Memory B cell (primary cell): ENCODE results near the gene ITPKA.

Experiments
- ATAC-seq: fragments of 150-1000 bp; cut with Tn5 transposase; 2 replicates; pipeline ENCODE4 v1.10.0; 2021; ENCODE audit warnings: low read depth, mild to moderate bottlenecking, moderate library complexity
- DNase-seq, 2 donors: peaks; one replicate each; pipeline ENCODE4 v3.0.0; 2022; ENCODE audit warnings: low spot score in 2 of 2
- H3K27ac Mint-ChIP-seq: one replicate; pipeline ENCODE4 v1.8.0; 2022; ENCODE audit warnings: mild to moderate bottlenecking, moderate library complexity, mixed read lengths
- H3K27me3 Mint-ChIP-seq: one replicate; pipeline ENCODE4 v1.8.0; 2022; ENCODE audit warnings: mixed read lengths
- H3K36me3 Mint-ChIP-seq: one replicate; pipeline ENCODE4 v1.8.0; 2022; ENCODE audit warnings: mild to moderate bottlenecking, mixed read lengths
- H3K4me1 Mint-ChIP-seq: one replicate; pipeline ENCODE4 v1.8.0; 2022; ENCODE audit warnings: mixed read lengths
- H3K4me3 Mint-ChIP-seq: one replicate; pipeline ENCODE4 v1.8.0; 2022; ENCODE audit warnings: mild to moderate bottlenecking, moderate library complexity, mixed read lengths
- H3K9me3 Mint-ChIP-seq: one replicate; pipeline ENCODE4 v1.8.0; 2022; ENCODE audit warnings: mixed read lengths

The ITPKA gene

GRCh38 chr15:41545218-41545617 lies 51.5 kb downstream of the ITPKA start:
- Mint-ChIP-seq H3K27ac (peak overlapping the region; percentile 79), H3K9me3 (no peaks in the 10 kb centered on the region), H3K4me3 (peak overlapping the region; percentile 86), H3K36me3 (no peaks in the 10 kb centered on the region), H3K27me3 (no peaks in the 10 kb centered on the region), H3K4me1 (peaks cover 13% of the 10 kb centered on the region)
- no peak for ATAC-seq
- no peak for DNase-seq

- Mint-ChIP-seq H3K27me3 (peaks cover 2% of the 10 kb centered on the region), H3K27ac (no peak overlapping the region), H3K9me3 (no peaks in the 10 kb centered on the region), H3K4me3 (no peak overlapping the region), H3K4me1 (peaks cover 10% of the 10 kb centered on the region), H3K36me3 (no peaks in the 10 kb centered on the region)
- no peak for ATAC-seq
- DNase-seq = no peak
Observed at GRCh38 chr15:41546851-41547786, 53.4 kb downstream of the ITPKA start.

- Mint-ChIP-seq H3K27me3 (peaks cover 12% of the 10 kb centered on the region), H3K4me1 (peaks cover 3% of the 10 kb centered on the region), H3K9me3 (no peaks in the 10 kb centered on the region), H3K4me3 (no peak overlapping the region), H3K36me3 (no peaks in the 10 kb centered on the region), H3K27ac (no peak overlapping the region)
- DNase-seq (no peak), ATAC-seq (no peak)
Observed at GRCh38 chr15:41550066-41550775, 56.5 kb downstream of the ITPKA start.
